Measurements from ENCODE around the gene CFAP77.

DNA sequence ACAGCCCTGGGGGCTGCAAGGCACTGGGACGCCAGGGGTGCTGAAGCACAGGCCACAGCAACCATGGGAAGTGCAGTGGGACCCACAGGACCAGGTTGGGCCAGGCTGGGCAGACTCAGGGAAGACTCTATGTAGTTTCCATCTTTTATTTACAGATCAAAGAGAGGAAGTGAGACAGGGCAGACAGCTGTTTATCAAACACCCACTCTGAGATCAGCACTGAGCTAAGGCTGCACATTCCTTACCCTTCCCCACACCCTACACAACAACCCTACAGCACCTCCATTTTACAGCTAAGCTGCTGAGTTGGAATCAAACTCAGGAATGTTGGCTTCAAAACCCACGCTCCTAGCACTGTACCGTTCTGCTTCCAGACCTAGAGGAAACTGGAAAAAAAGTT lies 192.2 kb downstream of the CFAP77 start:
- TF ChIP-seq CTCF (IDR thresholded peaks at IDR 0.05) (no peak), POLR2A (IDR thresholded peaks at IDR 0.05) (no peak)
